Measurements from ENCODE around the gene CLSTN3. TPM values are rescaled to one million over a fixed set of nuclear protein-coding genes. Genes with fewer than 3 reads are reported as not detected.
A peak's percentile ranks its signal among the peaks of the same experiment; 100 is the strongest.

Gene CLSTN3
- total and polyA plus RNA-seq, 9 of the 15 experiments (the other 6 are each of a cell fraction or from before 2014, with no cell fraction given): 0.08 to 23.2 (median 11.0) TPM

GRCh38 chr12:7122811-7123769 is 7.1 kb upstream of the CLSTN3 start (continued):
- TF ChIP-seq, protein P1, sequence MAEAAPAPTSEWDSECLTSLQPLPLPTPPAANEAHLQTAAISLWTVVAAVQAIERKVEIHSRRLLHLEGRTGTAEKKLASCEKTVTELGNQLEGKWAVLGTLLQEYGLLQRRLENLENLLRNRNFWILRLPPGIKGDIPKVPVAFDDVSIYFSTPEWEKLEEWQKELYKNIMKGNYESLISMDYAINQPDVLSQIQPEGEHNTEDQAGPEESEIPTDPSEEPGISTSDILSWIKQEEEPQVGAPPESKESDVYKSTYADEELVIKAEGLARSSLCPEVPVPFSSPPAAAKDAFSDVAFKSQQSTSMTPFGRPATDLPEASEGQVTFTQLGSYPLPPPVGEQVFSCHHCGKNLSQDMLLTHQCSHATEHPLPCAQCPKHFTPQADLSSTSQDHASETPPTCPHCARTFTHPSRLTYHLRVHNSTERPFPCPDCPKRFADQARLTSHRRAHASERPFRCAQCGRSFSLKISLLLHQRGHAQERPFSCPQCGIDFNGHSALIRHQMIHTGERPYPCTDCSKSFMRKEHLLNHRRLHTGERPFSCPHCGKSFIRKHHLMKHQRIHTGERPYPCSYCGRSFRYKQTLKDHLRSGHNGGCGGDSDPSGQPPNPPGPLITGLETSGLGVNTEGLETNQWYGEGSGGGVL (CRISPR knock-in tag; IDR thresholded peaks at IDR 0.05): no peak
- TF ChIP-seq SMARCE1 (IDR thresholded peaks at IDR 0.05) (peak; percentile 81), TAF7 (tag; IDR thresholded peaks at IDR 0.05) (no peak), HNRNPH1 (optimal IDR thresholded peaks at IDR 0.05; ENCODE audit: low read depth, low read length) (no peak), MBD1 (CRISPR knock-in tag; IDR thresholded peaks at IDR 0.05) (no peak), ETV1 (tag; conservative IDR thresholded peaks at IDR 0.05; ENCODE audit: low read depth) (no peak), ZFX (CRISPR knock-in tag; IDR thresholded peaks at IDR 0.05) (peak; percentile 44; the same call in 1 of the 2 replicates), TAL1 (IDR thresholded peaks at IDR 0.05) (peak; percentile 82), RB1 (IDR thresholded peaks at IDR 0.05; ENCODE audit: low read depth) (no peak), DPF2 (IDR thresholded peaks at IDR 0.05) (peak; percentile 90), MEF2D (tag; conservative IDR thresholded peaks at IDR 0.05; ENCODE audit: low read depth) (no peak), POLR2AphosphoS5 (IDR thresholded peaks at IDR 0.05; ENCODE audit: control insufficient read depth, insufficient read depth, low read depth, low read length) (0 out of 2 replicates have a peak, but pooled peaks have one; percentile 58), CBX5 (IDR thresholded peaks at IDR 0.05; ENCODE audit: borderline replicate concordance, low read depth) (no peak), NFIC (IDR thresholded peaks at IDR 0.05) (peak; percentile 95), ZNF121 (CRISPR knock-in tag; conservative IDR thresholded peaks at IDR 0.05) (no peak)
- TF ChIP-seq, protein P2, sequence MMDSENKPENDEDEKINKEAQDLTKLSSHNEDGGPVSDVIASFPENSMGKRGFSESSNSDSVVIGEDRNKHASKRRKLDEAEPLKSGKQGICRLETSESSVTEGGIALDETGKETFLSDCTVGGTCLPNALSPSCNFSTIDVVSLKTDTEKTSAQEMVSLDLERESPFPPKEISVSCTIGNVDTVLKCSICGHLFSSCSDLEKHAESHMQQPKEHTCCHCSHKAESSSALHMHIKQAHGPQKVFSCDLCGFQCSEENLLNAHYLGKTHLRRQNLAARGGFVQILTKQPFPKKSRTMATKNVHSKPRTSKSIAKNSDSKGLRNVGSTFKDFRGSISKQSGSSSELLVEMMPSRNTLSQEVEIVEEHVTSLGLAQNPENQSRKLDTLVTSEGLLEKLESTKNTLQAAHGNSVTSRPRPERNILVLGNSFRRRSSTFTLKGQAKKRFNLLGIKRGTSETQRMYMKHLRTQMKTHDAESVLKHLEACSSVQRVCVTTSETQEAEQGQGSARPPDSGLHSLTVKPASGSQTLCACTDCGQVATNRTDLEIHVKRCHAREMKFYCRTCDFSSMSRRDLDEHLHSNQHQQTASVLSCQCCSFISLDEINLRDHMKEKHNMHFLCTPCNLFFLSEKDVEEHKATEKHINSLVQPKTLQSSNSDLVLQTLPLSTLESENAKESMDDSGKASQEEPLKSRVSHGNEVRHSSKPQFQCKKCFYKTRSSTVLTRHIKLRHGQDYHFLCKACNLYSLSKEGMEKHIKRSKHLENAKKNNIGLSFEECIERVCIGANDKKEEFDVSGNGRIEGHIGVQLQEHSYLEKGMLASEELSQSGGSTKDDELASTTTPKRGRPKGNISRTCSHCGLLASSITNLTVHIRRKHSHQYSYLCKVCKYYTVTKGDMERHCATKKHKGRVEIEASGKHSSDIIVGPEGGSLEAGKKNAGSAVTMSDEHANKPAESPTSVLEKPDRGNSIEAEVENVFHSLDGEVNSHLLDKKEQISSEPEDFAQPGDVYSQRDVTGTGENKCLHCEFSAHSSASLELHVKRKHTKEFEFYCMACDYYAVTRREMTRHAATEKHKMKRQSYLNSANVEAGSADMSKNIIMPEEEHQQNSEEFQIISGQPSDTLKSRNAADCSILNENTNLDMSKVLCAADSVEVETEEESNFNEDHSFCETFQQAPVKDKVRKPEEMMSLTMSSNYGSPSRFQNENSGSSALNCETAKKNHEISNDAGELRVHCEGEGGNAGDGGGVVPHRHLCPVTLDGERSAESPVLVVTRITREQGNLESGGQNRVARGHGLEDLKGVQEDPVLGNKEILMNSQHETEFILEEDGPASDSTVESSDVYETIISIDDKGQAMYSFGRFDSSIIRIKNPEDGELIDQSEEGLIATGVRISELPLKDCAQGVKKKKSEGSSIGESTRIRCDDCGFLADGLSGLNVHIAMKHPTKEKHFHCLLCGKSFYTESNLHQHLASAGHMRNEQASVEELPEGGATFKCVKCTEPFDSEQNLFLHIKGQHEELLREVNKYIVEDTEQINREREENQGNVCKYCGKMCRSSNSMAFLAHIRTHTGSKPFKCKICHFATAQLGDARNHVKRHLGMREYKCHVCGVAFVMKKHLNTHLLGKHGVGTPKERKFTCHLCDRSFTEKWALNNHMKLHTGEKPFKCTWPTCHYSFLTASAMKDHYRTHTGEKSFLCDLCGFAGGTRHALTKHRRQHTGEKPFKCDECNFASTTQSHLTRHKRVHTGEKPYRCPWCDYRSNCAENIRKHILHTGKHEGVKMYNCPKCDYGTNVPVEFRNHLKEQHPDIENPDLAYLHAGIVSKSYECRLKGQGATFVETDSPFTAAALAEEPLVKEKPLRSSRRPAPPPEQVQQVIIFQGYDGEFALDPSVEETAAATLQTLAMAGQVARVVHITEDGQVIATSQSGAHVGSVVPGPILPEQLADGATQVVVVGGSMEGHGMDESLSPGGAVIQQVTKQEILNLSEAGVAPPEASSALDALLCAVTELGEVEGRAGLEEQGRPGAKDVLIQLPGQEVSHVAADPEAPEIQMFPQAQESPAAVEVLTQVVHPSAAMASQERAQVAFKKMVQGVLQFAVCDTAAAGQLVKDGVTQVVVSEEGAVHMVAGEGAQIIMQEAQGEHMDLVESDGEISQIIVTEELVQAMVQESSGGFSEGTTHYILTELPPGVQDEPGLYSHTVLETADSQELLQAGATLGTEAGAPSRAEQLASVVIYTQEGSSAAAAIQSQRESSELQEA (IDR thresholded peaks at IDR 0.05; ENCODE audit: low read depth): no peak

Data from K562 (cell line).